Prostate gland (tissue), 2 donors: ENCODE results near the gene TRIM34.

ENCODE experiments used
- POLR2A ChIP-seq: fragments of 450-650 bp; IDR thresholded peaks from one replicate; pipeline ENCODE4 v1.6.1; 2016; ENCODE audit warnings: antibody characterized with exemption, mild to moderate bottlenecking
- POLR2AphosphoS5 ChIP-seq: sonication (generic); formaldehyde crosslinking; IDR thresholded peaks from one replicate; pipeline ENCODE4 v1.6.1; 2017; ENCODE audit warnings: antibody characterized with exemption
- TF ChIP-seq, protein P1 (sequence below), 4 experiments: fragments of 200-600 bp in 2 of 4; fragments of 450-650 bp in 2 of 4; sonication (generic) in 2 of 4; IDR thresholded peaks; 1 replicate in 3 of 4; 2 replicates in 1 of 4; pipeline ENCODE4 v1.5.1; 2016 to 2019; ENCODE audit warnings: antibody characterized with exemption in 4 of 4, mild to moderate bottlenecking in 2 of 4, moderate library complexity in 2 of 4

GRCh38 chr11:5684646-5685362, 60.0 kb downstream of the TRIM34 start, which contains the start of gene TRIM5:
- TF ChIP-seq, protein P1, sequence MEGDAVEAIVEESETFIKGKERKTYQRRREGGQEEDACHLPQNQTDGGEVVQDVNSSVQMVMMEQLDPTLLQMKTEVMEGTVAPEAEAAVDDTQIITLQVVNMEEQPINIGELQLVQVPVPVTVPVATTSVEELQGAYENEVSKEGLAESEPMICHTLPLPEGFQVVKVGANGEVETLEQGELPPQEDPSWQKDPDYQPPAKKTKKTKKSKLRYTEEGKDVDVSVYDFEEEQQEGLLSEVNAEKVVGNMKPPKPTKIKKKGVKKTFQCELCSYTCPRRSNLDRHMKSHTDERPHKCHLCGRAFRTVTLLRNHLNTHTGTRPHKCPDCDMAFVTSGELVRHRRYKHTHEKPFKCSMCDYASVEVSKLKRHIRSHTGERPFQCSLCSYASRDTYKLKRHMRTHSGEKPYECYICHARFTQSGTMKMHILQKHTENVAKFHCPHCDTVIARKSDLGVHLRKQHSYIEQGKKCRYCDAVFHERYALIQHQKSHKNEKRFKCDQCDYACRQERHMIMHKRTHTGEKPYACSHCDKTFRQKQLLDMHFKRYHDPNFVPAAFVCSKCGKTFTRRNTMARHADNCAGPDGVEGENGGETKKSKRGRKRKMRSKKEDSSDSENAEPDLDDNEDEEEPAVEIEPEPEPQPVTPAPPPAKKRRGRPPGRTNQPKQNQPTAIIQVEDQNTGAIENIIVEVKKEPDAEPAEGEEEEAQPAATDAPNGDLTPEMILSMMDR (IDR thresholded peaks at IDR 0.05): peak in 3 of 4 experiments; percentile 66 to 73 (median 71)
- peak; percentile 53 for TF ChIP-seq POLR2A
- peak; percentile 94 for TF ChIP-seq POLR2AphosphoS5
